ENCODE measurements around the gene DGKB.

DGKB gene

GRCh38 chr7:14229047-14229446 is 673.5 kb downstream of the DGKB start:
- DNase-seq (ENCODE audit: low read depth in 2 of 3, low spot score in 2 of 3), result no peak

- no peak for DNase-seq (ENCODE audit: low read depth in 2 of 3, low spot score in 2 of 3)
These were observed 674.2 kb downstream of the DGKB start for GRCh38 chr7:14228341-14228740.

GRCh38 chr7:14226126-14226525 is 676.4 kb downstream of the DGKB start:
- no peak for DNase-seq (ENCODE audit: low read depth in 2 of 3, low spot score in 2 of 3)

- DNase-seq (ENCODE audit: low read depth in 2 of 3, low spot score in 2 of 3), result no peak
These were observed 683.4 kb downstream of the DGKB start for GRCh38 chr7:14219125-14219524.

- DNase-seq (ENCODE audit: low read depth in 2 of 3, low spot score in 2 of 3), result no peak
These were observed 684.2 kb downstream of the DGKB start for GRCh38 chr7:14218338-14218737.

GRCh38 chr7:14209896-14210484 is 692.6 kb downstream of the DGKB start:
- no peak for DNase-seq (ENCODE audit: low read depth in 2 of 3, low spot score in 2 of 3)

GRCh38 chr7:14207711-14208110 is 694.8 kb downstream of the DGKB start:
- DNase-seq (ENCODE audit: low read depth in 2 of 3, low spot score in 2 of 3), result no peak

- DNase-seq (ENCODE audit: low read depth in 2 of 3, low spot score in 2 of 3), result no peak
These were observed 695.4 kb downstream of the DGKB start for GRCh38 chr7:14207138-14207537.

- no peak for DNase-seq (ENCODE audit: low read depth in 2 of 3, low spot score in 2 of 3)
These were observed 696.4 kb downstream of the DGKB start for GRCh38 chr7:14206121-14206520.

GRCh38 chr7:14201353-14201752 is 701.2 kb downstream of the DGKB start:
- DNase-seq (ENCODE audit: low read depth in 2 of 3, low spot score in 2 of 3), result no peak

- no peak for DNase-seq (ENCODE audit: low read depth in 2 of 3, low spot score in 2 of 3)
These were observed 703.2 kb downstream of the DGKB start for GRCh38 chr7:14199336-14199735.

GRCh38 chr7:14197280-14197679 is 705.3 kb downstream of the DGKB start:
- no peak for DNase-seq (ENCODE audit: low read depth in 2 of 3, low spot score in 2 of 3)

GRCh38 chr7:14196555-14196954 is 706.0 kb downstream of the DGKB start:
- DNase-seq (ENCODE audit: low read depth in 2 of 3, low spot score in 2 of 3), result no peak

- no peak for DNase-seq (ENCODE audit: low read depth in 2 of 3, low spot score in 2 of 3)
These were observed 706.7 kb downstream of the DGKB start for GRCh38 chr7:14195871-14196270.

- DNase-seq (ENCODE audit: low read depth in 2 of 3, low spot score in 2 of 3), result no peak
These were observed 707.5 kb downstream of the DGKB start for GRCh38 chr7:14195079-14195478.

GRCh38 chr7:14191686-14192098 is 710.9 kb downstream of the DGKB start:
- DNase-seq (ENCODE audit: low read depth in 2 of 3, low spot score in 2 of 3), result no peak

- DNase-seq (ENCODE audit: low read depth in 2 of 3, low spot score in 2 of 3), result no peak
These were observed 718.2 kb downstream of the DGKB start for GRCh38 chr7:14184292-14184864.

GRCh38 chr7:14179781-14180180 is 722.8 kb downstream of the DGKB start:
- DNase-seq (ENCODE audit: low read depth in 2 of 3, low spot score in 2 of 3), result no peak

- DNase-seq (ENCODE audit: low read depth in 2 of 3, low spot score in 2 of 3), result no peak
These were observed 724.7 kb downstream of the DGKB start for GRCh38 chr7:14177876-14178275.

GRCh38 chr7:14170872-14171271 is 731.7 kb downstream of the DGKB start:
- DNase-seq (ENCODE audit: low read depth in 2 of 3, low spot score in 2 of 3), result no peak

- no peak for DNase-seq (ENCODE audit: low read depth in 2 of 3, low spot score in 2 of 3)
These were observed 744.4 kb downstream of the DGKB start for GRCh38 chr7:14158111-14158510.

GRCh38 chr7:14156436-14156835 is 746.1 kb downstream of the DGKB start:
- DNase-seq (ENCODE audit: low read depth in 2 of 3, low spot score in 2 of 3), result no peak

- DNase-seq (ENCODE audit: low read depth in 2 of 3, low spot score in 2 of 3), result no peak
These were observed 753.6 kb downstream of the DGKB start for GRCh38 chr7:14148974-14149373.
